ENCODE data around the gene PRG3. TPM values are rescaled to one million over a fixed set of nuclear protein-coding genes. Genes with fewer than 3 reads are reported as not detected.

Gene PRG3
- polyA plus RNA-seq, 3 donors = not detected

DNA sequence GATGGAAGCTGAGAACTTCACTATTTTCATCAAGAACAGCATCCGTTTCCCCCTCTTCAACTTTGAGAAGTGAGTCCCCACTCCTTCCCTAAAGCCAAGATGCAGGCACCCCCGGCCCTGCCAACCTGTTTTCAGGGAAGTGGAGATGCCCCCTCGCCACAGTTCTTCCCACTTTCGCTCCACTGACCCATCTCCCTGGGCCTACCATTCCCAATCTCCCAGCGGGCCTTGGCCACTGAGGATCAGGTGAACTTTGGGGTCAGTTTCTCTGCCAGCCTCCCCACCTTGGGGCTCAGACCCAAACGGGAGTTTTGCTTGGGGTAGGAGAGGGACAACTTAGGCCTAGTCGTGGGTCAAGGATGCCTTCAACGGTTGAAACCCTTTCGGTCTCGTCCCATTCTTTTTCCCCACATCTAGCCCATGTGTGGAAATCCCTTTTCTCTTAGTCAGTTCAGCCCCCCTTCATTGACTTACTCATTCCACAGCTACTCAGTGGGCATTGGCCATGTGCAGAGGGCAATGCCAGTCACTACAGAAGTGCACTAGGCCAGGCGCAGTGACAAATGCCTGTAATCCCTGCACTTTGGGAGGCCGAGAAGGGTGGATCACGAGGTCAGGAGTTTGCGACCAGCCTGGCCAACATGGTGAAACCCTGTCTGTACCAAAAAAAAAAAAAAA is 32.2 kb downstream of the PRG3 start:
- H3K27ac ChIP-seq (ENCODE audit: low read depth in 1 of 2, low read length in 2 of 2) = no peak overlapping the region
- H3K4me3 Mint-ChIP-seq = no peak overlapping the region
- no peaks in the 10 kb centered on the region for H3K36me3 Mint-ChIP-seq
- peaks cover 10% of the 10 kb centered on the region for H3K4me1 Mint-ChIP-seq
- peaks cover 2 to 4% of the 10 kb centered on the region in 2 donors for H3K4me1 ChIP-seq (ENCODE audit: control insufficient read depth in 1 of 2, insufficient read depth in 2 of 2, low read length in 2 of 2)
- no peak for DNase-seq
- H3K79me2 ChIP-seq (ENCODE audit: insufficient read depth, low read length) = no peaks in the 10 kb centered on the region
- no peaks in the 10 kb centered on the region for H4K20me1 ChIP-seq (ENCODE audit: insufficient read depth, low read length)
- TF ChIP-seq, protein P1, sequence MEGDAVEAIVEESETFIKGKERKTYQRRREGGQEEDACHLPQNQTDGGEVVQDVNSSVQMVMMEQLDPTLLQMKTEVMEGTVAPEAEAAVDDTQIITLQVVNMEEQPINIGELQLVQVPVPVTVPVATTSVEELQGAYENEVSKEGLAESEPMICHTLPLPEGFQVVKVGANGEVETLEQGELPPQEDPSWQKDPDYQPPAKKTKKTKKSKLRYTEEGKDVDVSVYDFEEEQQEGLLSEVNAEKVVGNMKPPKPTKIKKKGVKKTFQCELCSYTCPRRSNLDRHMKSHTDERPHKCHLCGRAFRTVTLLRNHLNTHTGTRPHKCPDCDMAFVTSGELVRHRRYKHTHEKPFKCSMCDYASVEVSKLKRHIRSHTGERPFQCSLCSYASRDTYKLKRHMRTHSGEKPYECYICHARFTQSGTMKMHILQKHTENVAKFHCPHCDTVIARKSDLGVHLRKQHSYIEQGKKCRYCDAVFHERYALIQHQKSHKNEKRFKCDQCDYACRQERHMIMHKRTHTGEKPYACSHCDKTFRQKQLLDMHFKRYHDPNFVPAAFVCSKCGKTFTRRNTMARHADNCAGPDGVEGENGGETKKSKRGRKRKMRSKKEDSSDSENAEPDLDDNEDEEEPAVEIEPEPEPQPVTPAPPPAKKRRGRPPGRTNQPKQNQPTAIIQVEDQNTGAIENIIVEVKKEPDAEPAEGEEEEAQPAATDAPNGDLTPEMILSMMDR (IDR thresholded peaks at IDR 0.05) = no peak
- intact Hi-C loops (cut with micrococcal nuclease) = loop anchor here (5.0 kb wide), 3 partner anchors 134 to 294 kb away; no protein-coding TSS in a partner anchor
- no peak overlapping the region for H3K9ac ChIP-seq (ENCODE audit: insufficient read depth, low read length, poor library complexity, severe bottlenecking)
- H3K36me3 ChIP-seq (replicated peaks in 1 of 2; ENCODE audit: control insufficient read depth in 1 of 2, insufficient read depth in 2 of 2, low read length in 2 of 2) = no peaks in the 10 kb centered on the region
- H3K4me3 ChIP-seq (replicated peaks in 1 of 3; ENCODE audit: low read depth in 2 of 3, low read length in 3 of 3) = no peak overlapping the region
- no peak overlapping the region for H3K4me2 ChIP-seq (replicated peaks; ENCODE audit: extremely low read depth, low read length, poor library complexity, severe bottlenecking)
- no peaks in the 10 kb centered on the region for H3K9me3 ChIP-seq (replicated peaks in 1 of 2; ENCODE audit: control insufficient read depth in 1 of 2, insufficient read depth in 1 of 2, low read length in 2 of 2)
- H3K9me3 Mint-ChIP-seq = peaks cover 0 to 9% (median 5%) of the 10 kb centered on the region in 7 donors
- H3K27me3 ChIP-seq (ENCODE audit: control insufficient read depth in 2 of 2, insufficient read depth in 2 of 2, low read length in 2 of 2) = no peaks in the 10 kb centered on the region
- peak overlapping the region in 1 of 7 donors; percentile 66 for H3K27ac Mint-ChIP-seq
- peaks cover 0 to 8% (median 3%) of the 10 kb centered on the region in 3 donors for H3K27me3 Mint-ChIP-seq (ENCODE audit: low read depth in 3 of 3)
- H2AFZ ChIP-seq (ENCODE audit: insufficient read depth, low read depth, low read length, poor library complexity, severe bottlenecking) = no peak overlapping the region
- 92% methylated on average over 7 of the region's 14 CpGs for WGBS (ENCODE audit: insufficient coverage)

DNA sequence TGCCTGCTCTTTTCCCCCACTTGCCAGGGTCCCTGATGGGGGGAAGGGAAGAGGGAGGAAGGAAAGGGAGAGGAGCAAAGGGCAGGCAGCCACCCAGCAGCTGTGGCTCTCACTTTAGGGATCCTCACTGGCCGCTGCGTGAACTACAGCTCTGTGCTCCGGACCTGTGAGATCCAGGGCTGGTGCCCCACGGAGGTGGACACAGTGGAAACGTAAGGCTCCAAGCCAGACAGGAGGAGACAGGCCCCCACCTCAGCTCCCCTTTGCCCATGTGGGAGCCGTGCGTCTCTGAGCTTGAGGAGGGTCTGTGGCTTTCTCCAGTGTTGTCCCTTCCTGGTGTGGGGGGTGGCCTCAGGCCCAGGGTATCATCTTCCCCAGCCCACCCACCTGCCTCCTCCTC is 32.9 kb downstream of the PRG3 start:
- TF ChIP-seq, protein P1 (IDR thresholded peaks at IDR 0.05) = no peak
- no peak for DNase-seq
- no peaks in the 10 kb centered on the region for H3K36me3 Mint-ChIP-seq
- Histone ChIP-seq H3K4me3 (replicated peaks in 1 of 3; ENCODE audit: low read depth in 2 of 3, low read length in 3 of 3) (no peak overlapping the region), H3K36me3 (replicated peaks in 1 of 2; ENCODE audit: control insufficient read depth in 1 of 2, insufficient read depth in 2 of 2, low read length in 2 of 2) (no peaks in the 10 kb centered on the region), H3K27me3 (ENCODE audit: control insufficient read depth in 2 of 2, insufficient read depth in 2 of 2, low read length in 2 of 2) (no peaks in the 10 kb centered on the region), H3K79me2 (ENCODE audit: insufficient read depth, low read length) (no peaks in the 10 kb centered on the region), H3K9ac (ENCODE audit: insufficient read depth, low read length, poor library complexity, severe bottlenecking) (no peak overlapping the region), H2AFZ (ENCODE audit: insufficient read depth, low read depth, low read length, poor library complexity, severe bottlenecking) (no peak overlapping the region), H3K4me1 (ENCODE audit: control insufficient read depth in 1 of 2, insufficient read depth in 2 of 2, low read length in 2 of 2) (no peaks in the 10 kb centered on the region), H4K20me1 (ENCODE audit: insufficient read depth, low read length) (no peaks in the 10 kb centered on the region), H3K4me2 (replicated peaks; ENCODE audit: extremely low read depth, low read length, poor library complexity, severe bottlenecking) (no peak overlapping the region), H3K9me3 (replicated peaks in 1 of 2; ENCODE audit: control insufficient read depth in 1 of 2, insufficient read depth in 1 of 2, low read length in 2 of 2) (no peaks in the 10 kb centered on the region), H3K27ac (ENCODE audit: low read depth in 1 of 2, low read length in 2 of 2) (no peak overlapping the region)
- H3K4me3 Mint-ChIP-seq = no peak overlapping the region
- no peak overlapping the region for H3K27ac Mint-ChIP-seq
- peaks cover 8% of the 10 kb centered on the region for H3K4me1 Mint-ChIP-seq
- peaks cover 0 to 8% (median 3%) of the 10 kb centered on the region in 3 donors for H3K27me3 Mint-ChIP-seq (ENCODE audit: low read depth in 3 of 3)
- peaks cover 0 to 9% (median 5%) of the 10 kb centered on the region in 7 donors for H3K9me3 Mint-ChIP-seq
- intact Hi-C loops (cut with micrococcal nuclease) = loop anchor here (5.0 kb wide), 3 partner anchors 134 to 294 kb away; no protein-coding TSS in a partner anchor
- WGBS (ENCODE audit: insufficient coverage) = 96% methylated on average over 5 of the region's 7 CpGs

Measured in CD14-positive monocyte (primary cell).